AG10803 (cell line): ENCODE data around the gene KLKB1.

Experiments used
- DNase-seq: peaks from one replicate; pipeline ENCODE4 v3.0.0; 2010; ENCODE audit warnings: low read depth
- H3K4me3 ChIP-seq: 2 replicates; pipeline ENCODE4 v1.5.1; 2011; ENCODE audit warnings: mild to moderate bottlenecking, low read length, control low read depth
- TF ChIP-seq, protein P1 (sequence below): conservative IDR thresholded peaks from 2 replicates; pipeline ENCODE4 v1.5.1; 2011; ENCODE audit warnings: mild to moderate bottlenecking, low read length, control low read depth, inconsistent platforms

KLKB1 gene

DNA sequence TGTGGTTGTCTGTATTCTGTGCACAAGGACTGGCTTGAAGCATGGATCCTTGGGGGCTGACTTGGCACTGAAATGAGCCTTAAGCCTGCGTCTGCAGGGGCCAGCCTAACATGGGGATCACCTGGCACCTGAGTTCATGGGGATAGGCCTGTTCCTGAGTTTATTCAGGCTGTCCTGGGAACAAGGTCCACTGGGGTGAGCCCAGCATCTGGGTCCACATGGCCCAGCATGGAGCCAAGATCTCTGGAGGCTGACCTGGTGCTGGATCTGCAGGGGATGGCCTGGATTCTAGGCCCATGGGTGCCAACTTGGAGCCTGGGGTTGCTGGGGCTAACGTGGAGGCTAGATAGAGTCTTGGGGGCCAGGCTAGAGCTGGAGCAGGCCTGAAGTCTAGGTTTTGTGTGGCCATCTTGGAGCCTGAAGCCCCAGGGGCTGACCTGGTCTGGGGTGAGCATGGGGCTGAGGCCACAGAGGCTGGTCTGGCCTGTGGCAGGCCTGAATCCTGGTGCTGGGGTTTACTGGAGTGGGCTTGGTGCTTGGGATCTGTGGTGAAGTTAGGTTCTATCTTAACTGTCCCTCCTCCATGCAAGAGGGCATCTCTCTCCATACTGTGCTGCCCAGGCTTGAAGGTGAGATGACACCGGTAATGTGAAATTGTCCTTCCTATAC is 652 bp upstream of the KLKB1 start:
- H3K4me3 ChIP-seq = no peak overlapping the region
- DNase-seq = no peak
- TF ChIP-seq, protein P1, sequence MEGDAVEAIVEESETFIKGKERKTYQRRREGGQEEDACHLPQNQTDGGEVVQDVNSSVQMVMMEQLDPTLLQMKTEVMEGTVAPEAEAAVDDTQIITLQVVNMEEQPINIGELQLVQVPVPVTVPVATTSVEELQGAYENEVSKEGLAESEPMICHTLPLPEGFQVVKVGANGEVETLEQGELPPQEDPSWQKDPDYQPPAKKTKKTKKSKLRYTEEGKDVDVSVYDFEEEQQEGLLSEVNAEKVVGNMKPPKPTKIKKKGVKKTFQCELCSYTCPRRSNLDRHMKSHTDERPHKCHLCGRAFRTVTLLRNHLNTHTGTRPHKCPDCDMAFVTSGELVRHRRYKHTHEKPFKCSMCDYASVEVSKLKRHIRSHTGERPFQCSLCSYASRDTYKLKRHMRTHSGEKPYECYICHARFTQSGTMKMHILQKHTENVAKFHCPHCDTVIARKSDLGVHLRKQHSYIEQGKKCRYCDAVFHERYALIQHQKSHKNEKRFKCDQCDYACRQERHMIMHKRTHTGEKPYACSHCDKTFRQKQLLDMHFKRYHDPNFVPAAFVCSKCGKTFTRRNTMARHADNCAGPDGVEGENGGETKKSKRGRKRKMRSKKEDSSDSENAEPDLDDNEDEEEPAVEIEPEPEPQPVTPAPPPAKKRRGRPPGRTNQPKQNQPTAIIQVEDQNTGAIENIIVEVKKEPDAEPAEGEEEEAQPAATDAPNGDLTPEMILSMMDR = no peak

- H3K4me3 ChIP-seq = no peak overlapping the region
- no peak for DNase-seq
- TF ChIP-seq, protein P1 = no peak
These were observed 622 bp downstream of the KLKB1 start for GRCh38 chr4:186227744-186228513.

DNA sequence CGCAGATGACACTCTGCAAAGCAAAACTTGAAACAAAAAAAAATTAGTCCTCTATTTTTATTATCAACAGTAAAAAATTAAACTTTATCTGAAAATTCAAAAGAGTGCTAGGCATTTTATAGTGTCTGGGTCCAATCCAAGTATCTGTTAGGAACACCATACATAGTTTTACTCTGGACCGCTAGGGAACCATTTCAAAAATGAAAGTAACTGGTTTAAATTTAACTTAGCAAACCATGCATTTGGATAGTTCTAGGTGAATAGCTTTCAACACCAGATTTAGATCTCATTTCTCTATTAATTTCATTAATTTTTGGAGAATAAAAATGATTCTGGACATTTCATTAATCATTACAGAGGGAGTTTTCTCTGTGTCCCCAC is 1.2 kb downstream of the KLKB1 start:
- no peak overlapping the region for H3K4me3 ChIP-seq
- TF ChIP-seq, protein P1 = no peak
- DNase-seq = no peak

GRCh38 chr4:186234367-186234766 is 7.1 kb downstream of the KLKB1 start:
- DNase-seq = no peak
- TF ChIP-seq, protein P1 = no peak
- H3K4me3 ChIP-seq = no peak overlapping the region

GRCh38 chr4:186236126-186236525 is 8.8 kb downstream of the KLKB1 start:
- no peak for DNase-seq
- TF ChIP-seq, protein P1 = no peak
- H3K4me3 ChIP-seq = no peak overlapping the region

GRCh38 chr4:186240452-186240847 is 13.1 kb downstream of the KLKB1 start:
- no peak overlapping the region for H3K4me3 ChIP-seq
- TF ChIP-seq, protein P1 = no peak
- DNase-seq = no peak
